SW480 (cell line): ENCODE results near the gene ATG4C.
A peak's percentile ranks its signal among the peaks of the same experiment; 100 is the strongest.

Experiments
- DNase-seq: peaks from one replicate; pipeline ENCODE4 v3.0.0-alpha.2; 2016; ENCODE audit warnings: low spot score

Gene ATG4C

DNA sequence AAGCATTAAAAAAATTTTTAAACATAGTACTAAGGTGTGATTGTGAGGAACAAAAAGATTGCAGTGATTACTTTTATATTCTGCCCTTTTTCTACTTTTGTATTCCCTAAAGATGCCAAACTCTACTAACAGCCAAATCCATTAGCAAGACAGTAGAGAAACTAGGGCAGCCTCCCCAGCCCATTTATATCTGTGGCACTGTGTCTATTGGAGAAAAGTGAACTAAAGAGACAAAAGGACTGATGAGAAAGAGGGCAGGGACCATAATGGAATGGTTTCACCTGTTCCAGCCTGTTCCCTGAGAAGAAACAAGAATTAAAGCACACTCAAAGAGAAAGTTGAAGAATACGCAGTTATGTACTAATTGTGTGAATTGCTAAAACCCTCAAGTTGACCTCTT lies 56.6 kb downstream of the ATG4C start:
- DNase-seq, result no peak

DNA sequence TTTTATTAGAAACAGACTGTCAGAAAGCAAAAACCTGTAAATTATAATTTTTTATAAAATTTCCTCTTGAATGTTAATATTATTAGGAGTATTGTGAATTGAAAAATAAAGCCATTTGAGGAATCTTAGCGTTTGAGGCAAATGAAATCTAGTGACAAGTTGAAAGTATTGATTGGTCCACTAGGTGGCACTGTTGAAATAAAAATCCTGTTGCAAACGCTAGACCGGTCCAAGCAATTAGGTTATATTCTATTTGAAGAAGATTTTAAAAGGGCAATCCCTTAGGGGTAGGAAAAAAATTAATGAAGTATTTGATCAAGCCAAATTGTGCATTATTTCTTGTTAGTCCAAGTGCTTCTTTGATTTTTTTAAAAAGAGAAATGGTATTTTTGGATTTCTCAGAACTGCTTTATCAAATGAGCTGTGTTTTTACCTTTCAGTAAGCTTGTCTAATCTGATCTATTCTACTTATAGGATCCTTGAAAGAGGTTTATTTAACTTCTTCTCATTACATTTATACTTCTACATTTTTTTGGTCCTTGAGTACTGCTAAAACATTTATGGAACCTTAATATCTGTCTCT lies 57.7 kb downstream of the ATG4C start:
- DNase-seq, result peak; percentile 56

DNA sequence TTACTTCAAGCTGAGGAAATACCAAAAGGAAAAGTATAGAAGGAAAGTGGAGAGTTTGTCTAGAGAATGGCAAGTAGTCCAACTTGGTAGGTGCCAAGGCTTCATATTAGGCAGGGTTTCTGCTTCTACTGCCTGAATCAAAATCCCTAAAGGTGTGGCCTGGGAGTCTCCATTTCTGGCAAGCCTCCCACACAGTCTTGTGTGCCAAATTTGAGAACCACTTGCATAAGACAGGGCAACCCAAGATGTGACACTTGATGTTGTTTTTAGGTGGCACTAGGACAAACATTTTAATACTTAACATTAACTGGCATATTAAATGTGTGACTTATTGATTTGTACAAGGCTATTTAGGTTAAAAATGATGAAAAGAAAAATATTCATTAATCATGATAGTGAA lies 60.1 kb downstream of the ATG4C start:
- DNase-seq, result no peak

DNA sequence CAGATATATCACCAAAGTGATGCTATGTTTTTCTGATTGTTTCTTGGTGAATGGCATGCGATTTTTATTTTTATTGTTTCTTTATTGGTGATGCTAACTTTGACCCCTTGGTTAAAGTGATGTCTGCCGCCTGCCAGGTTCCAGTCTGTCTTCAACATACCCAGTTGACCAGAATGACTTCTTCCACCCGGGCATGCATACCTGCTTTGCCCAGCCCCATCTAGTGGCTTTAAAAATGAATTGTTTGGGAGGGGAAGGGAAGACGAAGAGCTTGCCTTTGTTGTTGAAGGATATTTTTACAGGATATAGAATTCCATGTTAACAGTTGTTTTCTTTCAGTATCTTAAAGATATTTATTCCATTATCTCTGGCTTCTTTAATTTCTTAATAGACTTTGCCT lies 65.1 kb downstream of the ATG4C start:
- no peak for DNase-seq

DNA sequence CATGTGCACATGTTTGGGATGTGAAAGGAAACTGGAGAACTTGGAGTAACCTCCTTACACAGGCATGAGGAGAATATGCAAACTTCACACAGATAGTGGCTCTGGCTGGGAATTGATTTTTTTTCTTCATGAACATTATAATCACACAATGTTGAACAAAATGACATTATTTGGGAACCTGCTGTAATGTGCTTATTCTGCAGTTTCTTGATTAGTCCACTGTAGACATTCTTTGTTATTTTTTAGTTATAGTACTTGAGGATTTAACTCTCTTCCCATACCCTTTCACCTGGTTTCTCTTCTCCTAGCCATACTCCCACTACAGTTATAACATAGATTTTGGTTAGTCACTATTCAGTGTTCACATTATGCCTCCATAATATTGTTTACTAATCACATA lies 68.3 kb downstream of the ATG4C start:
- DNase-seq, result no peak

DNA sequence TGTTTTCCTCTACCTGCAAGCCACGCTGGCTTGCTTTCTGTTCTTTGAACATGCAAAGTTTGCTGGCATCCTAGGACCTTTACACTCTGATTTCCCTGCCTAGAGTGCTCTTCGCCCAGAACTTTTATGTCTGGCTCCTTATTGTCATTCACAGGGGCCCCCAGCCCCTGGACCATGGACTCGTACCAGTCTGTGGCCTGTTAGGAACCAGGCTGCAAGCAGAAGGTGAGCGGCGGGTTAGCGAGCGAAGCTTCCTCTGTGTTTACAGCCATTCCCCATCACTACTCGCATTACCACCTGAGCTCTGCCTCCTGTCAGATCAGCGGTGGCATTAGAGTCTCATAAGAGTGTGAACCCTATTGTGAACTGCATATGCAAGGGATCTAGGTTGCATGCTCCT lies 73.0 kb downstream of the ATG4C start:
- DNase-seq, result no peak

DNA sequence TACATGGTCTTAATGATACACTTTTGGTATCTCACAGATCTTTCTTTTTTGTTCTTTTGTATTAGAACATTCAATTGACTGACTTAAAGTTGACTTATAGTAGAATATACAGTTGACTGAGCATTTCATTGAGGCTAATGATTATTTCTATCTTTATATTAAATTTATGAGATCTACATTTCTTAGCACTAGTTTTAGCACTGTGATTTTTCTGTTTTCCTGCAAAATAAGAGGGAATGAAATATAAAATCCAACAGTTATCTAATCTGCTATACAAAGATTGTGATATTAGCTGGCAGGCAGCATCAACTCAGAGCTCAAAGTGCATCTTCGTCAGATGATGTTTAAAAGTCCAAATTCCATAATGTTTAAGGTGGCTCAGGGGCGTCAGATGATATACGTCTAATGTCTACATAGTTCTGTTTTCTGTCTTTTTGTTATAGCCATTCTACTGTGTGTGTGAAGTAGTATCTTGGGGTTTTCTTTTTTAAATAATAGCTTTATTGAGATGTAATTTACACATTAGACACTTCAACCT lies 85.4 kb downstream of the ATG4C start:
- no peak for DNase-seq

DNA sequence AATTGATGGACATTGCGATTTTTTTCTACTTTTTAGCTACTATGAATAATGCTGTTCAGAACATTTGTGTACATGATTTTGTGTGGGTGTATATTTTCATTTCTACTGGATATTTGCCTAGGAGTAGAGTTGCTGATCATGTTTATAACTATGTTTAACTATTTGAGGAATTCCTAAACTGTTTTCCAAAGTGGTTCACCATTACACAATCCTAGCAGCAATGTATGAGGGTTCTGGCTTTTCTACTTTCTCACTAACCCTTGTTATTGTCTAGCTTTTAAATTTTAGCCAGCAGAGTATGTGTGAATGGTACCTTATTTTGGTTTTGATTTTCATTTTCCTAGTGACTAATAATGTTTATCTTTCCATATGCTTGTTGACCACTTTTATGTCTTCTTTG lies 86.2 kb downstream of the ATG4C start:
- no peak for DNase-seq

DNA sequence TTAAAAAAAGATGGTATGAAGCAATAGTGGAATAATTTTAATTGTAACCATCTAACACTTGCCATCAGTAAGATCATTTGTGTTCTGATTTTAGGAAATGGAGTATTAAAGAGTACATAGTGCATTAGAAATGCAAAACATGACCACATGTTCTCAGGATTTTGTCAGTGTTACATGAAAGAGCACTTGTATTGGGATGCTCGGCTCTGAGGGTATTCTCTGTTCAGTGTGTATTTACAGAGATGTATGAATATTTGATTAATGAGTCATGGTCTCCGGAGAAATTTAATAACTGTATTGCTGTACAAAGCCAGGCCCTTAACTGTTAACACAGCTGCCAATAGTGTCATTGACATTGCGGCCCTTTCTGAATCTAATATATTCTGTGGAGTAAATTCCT lies 91.7 kb downstream of the ATG4C start:
- DNase-seq, result no peak

DNA sequence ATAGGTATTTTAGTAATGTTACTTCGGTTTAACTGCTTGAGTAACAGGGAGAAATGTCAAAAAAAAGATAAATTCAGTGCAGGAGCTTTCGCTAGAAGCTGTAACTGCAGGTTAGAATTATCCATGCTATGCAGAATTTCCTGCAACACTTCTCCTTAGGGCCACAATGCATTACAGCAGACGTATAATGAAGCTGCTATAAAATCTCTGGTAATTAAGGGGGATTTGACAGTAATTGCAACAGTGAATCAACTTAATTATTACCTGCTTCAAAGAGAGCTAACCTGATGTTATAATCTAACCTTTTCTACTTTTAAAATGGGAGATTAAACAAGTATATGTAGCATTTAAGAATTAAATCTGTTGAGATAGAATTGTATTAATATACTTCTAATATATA lies 92.6 kb downstream of the ATG4C start:
- DNase-seq, result no peak

DNA sequence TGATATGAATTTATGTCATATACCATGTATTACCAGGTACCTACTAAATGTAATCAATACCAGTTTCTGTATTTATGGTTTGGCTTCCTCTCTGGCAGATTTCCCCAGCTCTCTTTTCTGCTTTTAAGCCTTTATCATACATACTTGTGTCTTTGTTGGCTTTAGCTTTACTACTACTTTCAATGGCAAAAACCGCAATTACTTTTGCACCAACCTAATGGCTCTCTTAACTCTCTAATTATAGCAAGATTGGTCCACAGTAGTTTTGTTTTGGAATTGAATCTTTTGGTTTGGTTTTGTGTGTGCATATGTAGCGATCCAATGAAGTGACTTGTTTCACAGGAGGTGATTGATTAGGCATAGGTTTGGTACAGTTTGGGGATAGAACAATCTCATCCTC lies 93.6 kb downstream of the ATG4C start:
- DNase-seq, result no peak

DNA sequence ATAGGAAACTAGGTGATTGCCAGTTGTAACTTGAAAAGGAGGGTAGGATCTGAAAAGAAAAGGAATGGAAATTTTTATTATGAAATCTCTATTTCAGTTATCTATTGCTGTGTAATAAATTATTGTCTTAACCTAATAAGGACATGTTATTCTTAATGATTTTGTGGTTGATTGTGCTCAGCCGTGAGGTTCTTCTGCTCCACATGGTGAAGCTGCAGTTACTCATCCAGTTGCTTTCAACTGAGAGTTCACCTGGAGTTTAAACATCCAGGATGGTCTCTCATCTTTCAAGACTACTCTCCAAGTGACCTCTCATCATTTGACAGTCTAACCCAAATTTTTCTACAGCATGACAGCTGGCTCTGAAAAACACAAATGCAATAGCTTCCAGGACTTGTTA lies 96.0 kb downstream of the ATG4C start:
- DNase-seq, result no peak

DNA sequence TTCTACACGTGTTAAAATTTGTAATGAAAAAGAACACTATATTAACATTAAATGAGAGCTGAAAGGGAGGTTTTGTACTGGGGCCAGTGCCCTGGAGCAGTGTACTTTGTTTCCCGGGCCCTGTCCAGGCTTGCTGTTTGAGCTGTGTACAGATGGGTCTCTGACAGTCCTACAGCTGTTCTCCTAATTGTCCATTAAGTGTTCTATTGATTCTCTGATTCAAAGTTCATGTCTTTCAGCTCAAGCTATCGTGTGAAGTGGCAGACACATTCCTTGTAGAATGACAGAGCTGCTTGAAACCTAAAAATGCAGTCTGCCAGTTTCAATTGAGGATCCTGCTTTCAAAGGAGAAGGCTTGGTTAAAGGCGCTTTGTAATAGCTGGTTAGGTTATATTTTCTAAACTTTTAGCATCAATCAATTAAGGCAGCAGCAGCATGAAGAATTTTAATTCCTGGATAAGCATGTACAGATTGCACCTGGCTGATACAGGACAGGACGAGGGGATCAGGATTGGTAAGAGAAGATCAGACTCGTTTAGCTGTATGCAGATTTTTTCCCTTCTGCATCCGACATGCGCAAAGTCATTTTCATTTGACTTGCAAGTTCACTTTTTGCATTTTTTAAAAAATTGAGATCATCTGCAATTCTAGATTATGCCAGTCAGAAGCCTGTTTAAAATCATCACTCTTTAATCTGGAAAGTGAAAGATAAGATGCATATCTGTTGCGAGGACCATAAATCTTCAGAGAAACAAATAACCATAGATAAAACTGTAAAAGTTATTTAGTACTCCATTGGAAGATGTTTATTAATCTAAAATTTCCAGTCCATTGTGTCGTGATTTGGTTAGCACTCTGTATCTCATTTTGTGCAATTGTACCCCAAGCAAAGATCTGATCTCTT lies 98.5 kb downstream of the ATG4C start:
- no peak for DNase-seq

DNA sequence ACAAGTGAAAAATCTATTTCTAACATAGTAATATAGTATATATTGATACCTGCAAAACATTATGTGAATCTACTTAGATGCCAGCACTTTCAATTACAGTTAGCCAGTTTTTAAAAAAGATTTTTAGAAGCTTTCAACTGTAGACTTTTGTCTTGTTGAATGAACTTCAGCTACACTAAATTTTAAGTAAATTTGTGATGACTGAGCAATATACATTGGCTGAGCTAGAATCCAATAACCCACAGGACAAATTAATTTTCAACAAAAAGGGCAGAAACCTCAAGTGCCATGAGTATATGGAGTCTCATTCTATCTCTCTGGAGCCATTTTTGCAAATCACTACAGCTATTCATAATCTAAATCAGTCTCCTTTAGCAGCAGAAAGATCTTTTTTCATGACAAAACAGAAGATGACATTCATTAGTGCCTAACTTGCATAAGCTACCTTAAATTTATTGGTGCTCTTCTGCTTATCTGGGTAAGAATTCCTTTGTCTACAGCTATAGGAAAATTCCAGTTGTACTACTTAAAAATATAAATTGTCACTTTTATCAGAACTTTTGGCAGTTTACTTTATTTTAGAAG lies 100.3 kb downstream of the ATG4C start:
- DNase-seq, result no peak

DNA sequence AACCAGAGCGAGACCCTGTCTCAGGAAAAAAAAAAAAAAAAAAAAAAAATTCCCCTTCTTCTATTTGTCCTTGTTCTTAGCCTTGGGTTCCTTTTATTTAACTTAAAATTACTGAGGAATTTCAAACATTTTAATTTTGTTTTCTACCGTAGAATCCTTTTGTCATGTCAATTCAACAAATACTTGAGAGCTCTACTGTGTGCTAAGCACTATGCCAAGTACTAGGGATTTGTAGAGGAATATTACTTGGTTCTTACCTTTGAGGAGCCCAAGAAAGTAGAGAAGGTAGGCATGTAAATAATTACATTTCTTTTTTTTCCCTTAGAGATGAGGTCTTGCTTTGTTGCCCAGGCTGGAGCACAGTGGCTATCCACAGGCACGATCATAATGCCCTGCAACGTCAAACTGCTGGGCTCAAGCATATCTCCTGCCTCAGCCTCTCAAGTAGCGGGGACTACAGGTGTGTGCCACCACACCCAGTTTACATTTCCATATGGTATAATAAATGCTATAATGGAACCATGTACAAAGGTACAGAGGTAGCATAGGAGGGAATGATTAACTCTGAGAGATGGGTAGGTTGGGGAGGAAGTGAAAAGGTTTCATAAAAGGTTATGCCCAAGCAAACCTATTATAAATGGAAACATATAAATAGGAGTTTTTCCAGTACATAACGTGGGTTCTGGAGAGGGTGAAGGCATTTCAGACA lies 104.0 kb downstream of the ATG4C start:
- DNase-seq, result no peak

DNA sequence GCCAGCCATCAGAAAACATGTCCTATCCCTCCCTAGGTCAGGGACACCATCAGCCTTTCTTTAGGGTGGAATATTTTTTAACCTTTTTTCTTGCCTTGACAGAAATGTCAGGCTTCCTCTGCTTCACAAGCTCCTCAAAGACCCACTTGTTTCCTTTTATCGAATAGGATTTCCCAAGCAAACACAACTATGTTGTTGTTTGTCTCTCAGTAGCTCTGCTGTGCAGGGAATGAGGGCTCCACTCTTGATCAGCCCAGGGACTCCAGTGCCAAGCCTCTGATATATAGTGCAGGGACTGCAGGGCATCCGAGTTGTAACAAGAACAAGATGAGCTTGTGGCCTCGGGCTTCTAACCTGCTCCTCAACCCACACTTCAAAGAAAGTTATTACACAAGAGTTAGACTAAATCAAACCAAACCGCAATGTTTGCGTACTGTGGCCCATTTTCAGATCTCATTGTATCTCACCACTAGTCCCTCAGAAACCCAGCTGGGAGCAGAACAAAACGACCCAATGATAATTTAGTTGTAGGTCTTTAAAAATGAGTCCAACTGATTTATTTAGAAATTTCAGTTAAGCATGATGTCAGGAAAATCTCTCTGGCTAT lies 108.1 kb downstream of the ATG4C start:
- DNase-seq, result no peak

DNA sequence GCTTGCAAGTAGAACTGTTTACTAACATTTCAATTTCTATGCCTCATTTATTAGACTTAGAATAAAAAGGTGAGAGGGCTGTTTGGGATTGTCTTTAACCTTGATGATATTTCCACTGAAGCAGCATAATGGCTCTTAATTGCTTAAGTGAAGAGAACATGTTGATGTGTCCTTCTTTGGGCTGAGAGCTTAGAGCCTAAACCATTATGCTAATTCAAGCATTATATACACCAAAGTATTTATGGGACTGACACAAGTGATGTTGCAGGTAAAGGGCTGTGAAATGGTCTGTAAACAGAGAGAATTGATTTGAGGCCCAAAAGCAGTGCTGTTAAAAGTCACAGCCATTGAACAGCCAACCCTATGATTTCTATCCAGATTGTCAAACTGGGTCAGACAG lies 113.9 kb downstream of the ATG4C start:
- no peak for DNase-seq

DNA sequence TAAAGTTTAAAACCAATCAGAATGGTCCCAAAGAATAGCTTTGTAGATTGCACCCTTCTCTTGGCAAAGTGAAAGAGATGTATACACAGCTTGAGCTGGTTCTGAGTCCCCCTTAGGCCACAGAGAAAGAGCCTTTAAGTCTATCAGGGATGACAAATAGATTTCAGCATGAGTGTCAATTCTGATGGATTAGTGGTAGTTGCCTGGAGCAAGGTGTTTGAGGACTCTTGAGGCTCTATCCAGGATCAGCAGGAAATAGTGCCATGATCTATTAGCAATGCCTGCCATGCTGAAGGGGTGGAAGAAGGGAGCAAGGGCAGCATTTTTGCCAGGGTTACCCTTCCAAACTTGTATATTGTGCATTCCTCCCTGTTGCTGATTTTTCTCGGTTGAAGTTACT lies 116.6 kb downstream of the ATG4C start:
- DNase-seq, result no peak

DNA sequence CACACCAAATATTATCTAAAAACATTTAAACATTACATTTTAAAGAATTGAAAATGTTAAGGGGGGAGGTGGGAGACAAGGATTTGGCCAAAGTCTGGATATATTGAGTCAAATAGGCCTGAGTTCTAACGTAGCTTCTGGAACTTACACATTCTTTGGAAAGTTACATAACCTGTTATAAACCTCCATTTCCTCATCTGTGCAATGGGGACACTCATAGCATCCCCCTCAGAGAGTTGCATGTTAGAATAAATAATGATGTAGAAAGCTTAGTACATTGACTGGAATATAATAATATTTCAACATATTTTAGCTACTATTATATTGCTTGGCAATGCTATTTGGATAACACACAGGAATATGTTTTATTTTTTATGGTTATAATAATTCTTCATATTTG lies 117.7 kb downstream of the ATG4C start:
- no peak for DNase-seq

DNA sequence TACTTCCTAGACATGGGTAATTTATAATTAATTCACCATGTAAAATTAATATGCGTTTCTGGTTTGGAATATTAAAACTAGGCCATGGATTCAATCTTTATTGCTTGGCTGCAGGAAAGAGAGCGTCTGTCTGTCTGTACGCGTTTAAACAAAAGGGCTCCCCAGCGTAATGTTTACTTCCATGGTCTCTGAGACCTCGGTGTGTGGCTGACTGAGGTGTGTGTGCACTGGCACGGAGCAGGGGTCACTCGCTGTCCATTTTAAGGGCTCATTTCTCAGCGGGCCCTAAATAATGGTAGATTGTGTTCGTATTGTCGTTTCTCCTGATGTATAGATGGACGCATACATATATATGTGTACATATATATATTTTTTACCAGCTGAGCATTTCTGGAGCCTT lies 119.6 kb downstream of the ATG4C start:
- DNase-seq, result no peak

DNA sequence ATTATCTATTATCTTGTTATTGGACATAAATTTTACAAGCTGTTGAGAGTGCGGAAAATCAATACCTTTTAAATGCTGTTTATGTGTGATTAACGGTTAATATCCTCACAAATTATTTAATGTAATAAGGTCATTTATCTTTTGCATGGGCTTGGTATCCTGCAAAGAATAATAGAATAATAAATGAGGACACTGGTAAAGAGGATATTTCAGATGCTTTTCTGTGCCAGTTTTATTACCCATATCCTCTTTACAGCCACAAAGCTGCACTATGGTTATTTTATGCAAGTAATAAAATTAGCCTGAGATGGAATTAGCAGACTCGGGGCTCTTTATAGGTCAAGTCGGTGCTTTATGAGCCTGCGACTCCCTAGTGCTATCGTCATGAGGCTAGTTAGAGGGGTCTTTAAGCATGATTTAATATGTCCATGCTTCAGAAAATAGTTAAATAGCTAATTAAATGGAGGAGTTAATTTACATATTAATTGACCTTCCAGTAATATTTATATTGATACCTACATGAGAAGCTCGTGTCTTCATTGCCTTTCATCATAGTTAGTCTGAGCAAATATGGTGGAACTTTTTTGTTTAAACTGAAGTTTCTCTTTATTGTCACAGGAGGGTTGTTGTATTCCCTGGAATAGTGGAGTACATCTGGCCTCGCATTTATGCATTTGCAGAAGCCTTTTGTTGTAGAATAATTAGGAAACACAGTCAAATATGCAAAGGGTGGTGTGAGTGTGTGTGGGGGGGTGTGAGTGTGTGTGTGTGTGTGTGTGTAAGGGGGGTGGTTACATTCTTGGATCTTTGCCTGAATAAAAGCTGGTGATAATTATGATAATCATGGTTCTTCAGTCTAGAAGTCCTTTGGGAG lies 120.3 kb downstream of the ATG4C start:
- DNase-seq, result no peak
